Measurements from ENCODE around the gene MTCL1.

MTCL1 gene

GRCh38 chr18:8709248-8710059 lies 4.1 kb downstream of the MTCL1 start:
- no peak for DNase-seq (ENCODE audit: low read depth in 2 of 3, low spot score in 1 of 3)

- DNase-seq (ENCODE audit: low read depth in 2 of 3, low spot score in 1 of 3): no peak
Observed at GRCh38 chr18:8711736-8712135, 6.4 kb downstream of the MTCL1 start.

GRCh38 chr18:8713691-8714090 lies 8.3 kb downstream of the MTCL1 start:
- DNase-seq (ENCODE audit: low read depth in 2 of 3, low spot score in 1 of 3): no peak

GRCh38 chr18:8715599-8715998 lies 10.2 kb downstream of the MTCL1 start:
- no peak for DNase-seq (ENCODE audit: low read depth in 2 of 3, low spot score in 1 of 3)

- no peak for DNase-seq (ENCODE audit: low read depth in 2 of 3, low spot score in 1 of 3)
Observed at GRCh38 chr18:8717011-8717770, 11.8 kb downstream of the MTCL1 start.

DNA sequence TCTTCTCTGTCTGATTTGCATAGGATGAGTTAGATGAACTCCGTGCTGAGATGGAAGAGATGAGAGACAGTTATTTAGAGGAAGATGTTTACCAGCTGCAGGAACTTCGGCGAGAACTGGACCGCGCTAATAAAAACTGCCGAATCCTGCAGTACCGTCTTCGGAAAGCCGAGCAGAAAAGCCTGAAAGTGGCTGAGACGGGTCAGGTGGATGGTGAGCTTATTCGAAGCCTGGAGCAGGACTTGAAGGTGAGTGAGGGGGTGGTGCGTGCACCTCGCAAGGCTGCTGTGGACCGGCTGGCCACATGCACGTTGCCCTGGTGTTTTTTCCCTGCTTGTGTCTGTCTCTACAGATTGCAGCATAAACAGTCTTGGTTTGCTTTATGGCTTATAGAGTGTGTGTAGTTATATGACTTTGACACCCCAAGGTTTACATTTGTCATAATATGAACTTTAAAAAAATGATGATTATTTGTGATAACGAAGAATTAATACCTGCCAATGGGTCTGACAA lies 13.1 kb downstream of the MTCL1 start:
- DNase-seq (ENCODE audit: low read depth in 2 of 3, low spot score in 1 of 3): no peak

- no peak for DNase-seq (ENCODE audit: low read depth in 2 of 3, low spot score in 1 of 3)
Observed at GRCh38 chr18:8719192-8719591, 13.8 kb downstream of the MTCL1 start.

- DNase-seq (ENCODE audit: low read depth in 2 of 3, low spot score in 1 of 3): no peak
Observed at GRCh38 chr18:8720141-8720540, 14.8 kb downstream of the MTCL1 start.

- no peak for DNase-seq (ENCODE audit: low read depth in 2 of 3, low spot score in 1 of 3)
Observed at GRCh38 chr18:8721094-8721669, 15.8 kb downstream of the MTCL1 start.

DNA sequence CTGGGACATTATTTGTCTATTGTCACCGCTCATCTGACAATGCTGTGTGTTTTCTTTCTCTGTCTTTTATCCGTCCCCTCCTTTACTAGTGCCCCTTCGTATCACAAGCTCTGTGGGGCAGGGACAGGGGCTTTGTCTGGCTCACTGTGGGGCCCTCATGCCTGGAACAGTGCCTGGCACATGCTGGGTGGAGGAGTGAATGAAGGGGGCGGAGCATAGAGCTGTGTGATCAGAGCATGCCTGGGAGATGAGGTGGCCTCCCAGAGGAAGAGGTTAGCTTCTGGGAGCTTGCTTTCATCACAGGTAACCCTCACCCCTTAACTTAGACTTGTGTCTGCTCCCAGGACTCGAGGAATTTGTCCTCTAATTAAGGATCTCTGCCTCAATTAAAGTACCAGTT lies 16.4 kb downstream of the MTCL1 start:
- DNase-seq (ENCODE audit: low read depth in 2 of 3, low spot score in 1 of 3): no peak

DNA sequence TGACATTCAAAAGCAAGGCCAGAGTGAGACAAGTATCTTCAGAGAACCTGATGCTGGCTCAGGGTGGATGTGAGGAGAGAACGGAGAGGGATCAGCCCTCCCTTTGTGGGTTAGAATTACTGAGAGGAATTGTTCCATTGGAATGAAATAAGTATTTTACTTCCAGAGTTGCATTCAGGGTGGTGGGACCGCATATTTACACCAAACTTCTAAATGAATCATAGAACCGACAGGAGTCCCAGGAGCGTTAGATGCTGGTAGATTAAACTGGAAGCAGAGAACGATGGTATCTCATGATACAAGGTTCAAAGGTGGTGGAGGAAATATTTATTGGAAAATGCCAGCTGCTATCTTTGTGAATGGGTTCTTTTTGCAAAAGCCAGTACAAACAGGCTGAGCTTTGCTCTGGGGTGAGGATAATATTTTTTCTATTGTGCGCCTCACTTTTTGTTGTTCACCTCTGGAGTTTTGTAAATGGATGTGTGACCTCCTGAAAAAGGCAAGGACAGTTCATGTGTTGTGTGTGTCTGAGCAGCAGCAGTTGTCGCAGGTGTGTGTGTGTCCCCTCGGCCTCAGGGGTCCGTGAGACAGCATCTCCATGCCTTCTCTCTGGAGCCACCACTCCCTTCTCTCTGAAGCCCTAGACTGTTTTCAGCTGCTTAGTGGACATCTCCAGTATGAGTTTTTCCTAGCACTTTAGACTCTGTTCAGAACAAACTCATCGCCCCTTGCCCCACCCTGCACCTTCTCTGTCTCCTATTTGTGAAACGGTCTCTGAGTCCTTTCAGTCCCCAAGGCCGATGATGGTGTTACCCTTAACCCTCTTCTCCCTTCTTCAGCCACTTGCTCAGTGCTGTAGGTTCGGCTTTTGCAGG lies 17.8 kb downstream of the MTCL1 start:
- DNase-seq (ENCODE audit: low read depth in 2 of 3, low spot score in 1 of 3): no peak

DNA sequence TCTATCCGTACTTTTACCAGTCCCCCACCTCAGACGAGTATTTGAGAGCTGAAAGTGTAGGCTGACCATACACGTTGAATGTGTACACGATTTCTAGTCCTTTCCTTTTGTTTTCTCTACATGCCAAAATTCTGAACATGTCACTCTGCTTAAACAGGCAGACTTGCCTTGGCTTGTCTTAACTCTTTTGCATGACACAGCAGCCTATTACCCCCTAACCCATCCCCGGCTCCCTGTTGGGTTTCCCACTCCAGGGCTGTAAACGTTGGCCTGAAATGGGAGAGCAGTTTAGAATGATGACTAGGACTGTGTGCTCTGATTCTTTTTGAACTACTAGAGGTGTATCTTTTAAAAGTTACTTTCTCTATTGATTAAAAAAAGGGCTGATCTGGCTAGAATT lies 19.1 kb downstream of the MTCL1 start:
- no peak for DNase-seq (ENCODE audit: low read depth in 2 of 3, low spot score in 1 of 3)

GRCh38 chr18:8726281-8726680 lies 20.9 kb downstream of the MTCL1 start:
- DNase-seq (ENCODE audit: low read depth in 2 of 3, low spot score in 1 of 3): no peak

DNA sequence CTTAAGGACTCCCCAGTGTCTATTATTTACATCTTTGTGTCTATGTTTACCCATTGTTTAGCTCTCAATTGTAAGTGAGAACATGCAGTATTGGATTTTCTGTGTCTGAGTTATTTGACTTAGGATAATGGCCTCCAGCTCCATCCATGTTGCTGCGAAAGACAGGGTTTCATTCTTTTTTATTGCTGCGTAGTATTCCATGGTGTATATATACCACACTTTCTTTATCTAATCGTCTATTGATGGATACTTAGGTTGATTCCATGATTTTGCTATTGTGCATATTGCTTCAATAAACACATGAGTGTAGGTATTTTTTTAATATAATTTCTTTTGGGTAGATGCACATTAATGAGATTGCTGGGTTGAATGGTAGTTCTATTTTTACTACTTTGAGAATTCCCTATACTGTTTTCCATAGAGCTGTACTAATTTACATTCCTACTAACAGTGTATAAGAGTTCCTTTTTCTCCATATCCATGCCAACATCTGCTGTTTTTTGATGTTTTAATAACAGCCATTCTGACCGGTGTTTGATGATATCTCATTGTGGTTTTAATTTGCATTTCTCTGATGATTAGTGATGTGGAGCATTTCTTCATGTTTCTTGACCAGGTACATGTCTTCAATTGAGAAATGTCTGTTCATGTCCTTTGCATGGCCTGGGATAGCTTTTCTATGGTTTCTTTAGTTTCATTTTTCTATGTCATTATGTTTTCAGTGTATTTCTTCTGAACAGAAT lies 21.8 kb downstream of the MTCL1 start:
- DNase-seq (ENCODE audit: low read depth in 2 of 3, low spot score in 1 of 3): no peak

DNA sequence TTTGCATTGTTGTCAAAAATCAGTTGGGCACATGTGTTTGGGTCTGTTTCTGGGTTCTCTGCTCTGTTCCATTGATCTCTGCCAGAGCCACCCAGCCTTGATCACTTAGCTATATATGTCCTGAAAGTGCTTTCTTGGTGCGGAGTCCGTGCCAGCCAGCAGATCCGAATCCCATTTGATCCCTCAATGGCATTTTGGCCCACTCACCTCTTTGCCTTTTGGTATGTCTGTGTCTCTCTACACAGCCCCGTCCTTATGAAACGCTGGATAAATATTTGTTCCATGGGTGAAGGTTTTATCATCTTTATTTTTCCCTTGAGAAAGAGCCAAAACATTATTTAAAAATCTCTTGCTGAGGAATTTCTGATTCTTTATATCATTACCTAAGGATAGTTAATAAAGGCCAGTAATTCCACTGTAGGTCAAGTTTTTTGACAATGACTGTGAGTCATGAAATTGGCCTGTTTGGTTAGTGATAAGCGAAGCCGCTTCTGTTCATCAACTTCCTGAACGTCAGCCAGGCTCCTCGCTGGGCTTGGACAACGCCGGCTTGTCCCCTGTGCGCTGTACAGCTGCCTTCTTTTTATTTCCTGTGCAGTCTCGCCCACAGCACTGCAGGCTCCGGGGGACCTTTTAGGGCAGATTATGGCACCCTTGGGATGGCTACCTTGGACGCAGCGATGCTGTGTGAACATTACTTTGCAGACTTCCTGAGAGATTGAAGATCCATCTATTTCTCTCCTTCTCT lies 24.9 kb downstream of the MTCL1 start:
- DNase-seq (ENCODE audit: low read depth in 2 of 3, low spot score in 1 of 3): no peak

- no peak for DNase-seq (ENCODE audit: low read depth in 2 of 3, low spot score in 1 of 3)
Observed at GRCh38 chr18:8732442-8733360, 27.3 kb downstream of the MTCL1 start.

DNA sequence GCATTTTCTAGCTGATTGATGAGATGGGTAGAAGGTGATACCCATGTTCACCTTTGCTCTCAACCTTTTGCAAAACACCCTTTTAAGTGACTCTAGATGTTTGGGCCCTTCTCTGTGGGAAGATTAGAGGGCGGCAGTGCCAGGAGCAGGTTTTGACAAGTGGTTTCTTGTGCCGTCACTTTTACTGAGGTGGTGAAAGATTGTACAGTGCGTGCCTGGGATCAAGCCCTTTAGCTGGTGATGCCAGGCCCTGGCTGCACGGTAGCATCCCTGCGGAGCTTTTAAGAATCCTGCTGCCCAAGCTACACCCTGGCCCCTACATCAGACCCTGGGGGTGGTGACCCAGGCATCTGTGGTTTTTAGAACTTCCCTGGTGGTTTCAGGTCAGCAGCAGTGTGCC lies 29.1 kb downstream of the MTCL1 start:
- no peak for DNase-seq (ENCODE audit: low read depth in 2 of 3, low spot score in 1 of 3)

DNA sequence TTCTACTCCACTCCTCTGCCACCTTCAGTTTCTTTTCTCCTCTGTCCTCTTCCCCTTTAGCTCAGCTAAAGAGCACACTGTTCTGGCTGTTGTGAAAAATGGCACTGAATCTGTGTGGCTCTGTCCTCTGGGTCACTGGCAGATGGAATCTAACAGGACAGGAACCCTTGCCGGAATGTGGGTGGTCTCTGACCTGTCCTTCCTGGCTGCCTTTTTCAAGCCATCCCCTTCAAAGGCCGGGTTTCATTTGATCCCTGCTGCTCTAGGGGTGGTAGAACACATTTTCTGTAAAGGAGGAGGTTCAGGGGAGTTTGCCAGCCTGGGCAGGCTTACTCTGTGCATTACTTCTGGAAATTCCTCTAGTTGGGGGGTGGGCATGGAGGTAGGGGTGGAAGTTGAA lies 29.9 kb downstream of the MTCL1 start:
- DNase-seq (ENCODE audit: low read depth in 2 of 3, low spot score in 1 of 3): no peak

GRCh38 chr18:8741117-8741516 lies 35.8 kb downstream of the MTCL1 start:
- DNase-seq (ENCODE audit: low read depth in 2 of 3, low spot score in 1 of 3): no peak
